ENCODE measurements around the gene ACBD4. TPM values are rescaled to one million over a fixed set of nuclear protein-coding genes. Genes with fewer than 3 reads are reported as not detected.

ACBD4 gene
- total RNA-seq, 1 experiment from 2014 or later: 9.7 TPM

DNA sequence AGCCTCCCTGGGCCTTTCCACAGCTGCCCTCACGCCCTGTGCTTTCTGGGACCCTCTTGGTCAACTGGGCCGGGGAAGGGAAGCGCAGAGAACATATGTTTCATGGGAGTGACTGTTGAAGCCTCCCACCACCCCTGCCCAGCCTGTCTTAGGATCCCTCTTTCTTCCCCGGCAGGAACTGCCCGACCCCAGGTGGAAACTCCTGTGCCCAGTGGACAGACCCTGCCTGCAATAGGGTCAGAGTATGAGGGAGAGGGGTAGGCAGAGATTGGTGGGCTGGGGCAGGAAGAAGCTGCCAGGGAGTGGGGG, 36.7 kb downstream of the ACBD4 start:
- peak overlapping the region; percentile 39 for H2BK12ac ChIP-seq (ENCODE audit: insufficient read length, low read depth, low read length)
- H3K4me1 Mint-ChIP-seq: peaks cover 30 to 43% of the 10 kb centered on the region in 2 experiments
- no peaks in the 10 kb centered on the region for H3K79me2 ChIP-seq (ENCODE audit: insufficient read depth, low read length)
- H2BK15ac ChIP-seq (ENCODE audit: low read depth, low read length): no peak overlapping the region
- peak overlapping the region; percentile 69 for H3K14ac ChIP-seq (ENCODE audit: insufficient read depth, low read length)
- H3K18ac ChIP-seq (ENCODE audit: insufficient read length, low read depth, low read length): peak overlapping the region; percentile 84
- no peaks in the 10 kb centered on the region for H3K27me3 ChIP-seq (ENCODE audit: insufficient read depth, low read length)
- no peak overlapping the region for H2AK5ac ChIP-seq (ENCODE audit: insufficient read length, low read length)
- peak overlapping the region; percentile 19 for H3K27ac ChIP-seq (ENCODE audit: insufficient read length, low read depth, low read length)
- no CpG with 5 or more reads among the region's 5 CpGs for WGBS (ENCODE audit: extremely low coverage, insufficient read length, low lambda C conversion rate)
- no peaks in the 10 kb centered on the region for H3K27me3 Mint-ChIP-seq (ENCODE audit: low read depth)
- TF ChIP-seq, protein P1, sequence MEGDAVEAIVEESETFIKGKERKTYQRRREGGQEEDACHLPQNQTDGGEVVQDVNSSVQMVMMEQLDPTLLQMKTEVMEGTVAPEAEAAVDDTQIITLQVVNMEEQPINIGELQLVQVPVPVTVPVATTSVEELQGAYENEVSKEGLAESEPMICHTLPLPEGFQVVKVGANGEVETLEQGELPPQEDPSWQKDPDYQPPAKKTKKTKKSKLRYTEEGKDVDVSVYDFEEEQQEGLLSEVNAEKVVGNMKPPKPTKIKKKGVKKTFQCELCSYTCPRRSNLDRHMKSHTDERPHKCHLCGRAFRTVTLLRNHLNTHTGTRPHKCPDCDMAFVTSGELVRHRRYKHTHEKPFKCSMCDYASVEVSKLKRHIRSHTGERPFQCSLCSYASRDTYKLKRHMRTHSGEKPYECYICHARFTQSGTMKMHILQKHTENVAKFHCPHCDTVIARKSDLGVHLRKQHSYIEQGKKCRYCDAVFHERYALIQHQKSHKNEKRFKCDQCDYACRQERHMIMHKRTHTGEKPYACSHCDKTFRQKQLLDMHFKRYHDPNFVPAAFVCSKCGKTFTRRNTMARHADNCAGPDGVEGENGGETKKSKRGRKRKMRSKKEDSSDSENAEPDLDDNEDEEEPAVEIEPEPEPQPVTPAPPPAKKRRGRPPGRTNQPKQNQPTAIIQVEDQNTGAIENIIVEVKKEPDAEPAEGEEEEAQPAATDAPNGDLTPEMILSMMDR (conservative IDR thresholded peaks at IDR 0.05): no peak
- no peak overlapping the region for H3T11ph ChIP-seq (ENCODE audit: low read length)
- H2BK20ac ChIP-seq (ENCODE audit: low read depth, low read length, poor library complexity, severe bottlenecking): no peak overlapping the region
- no peak overlapping the region for H3K4ac ChIP-seq (ENCODE audit: low read depth, low read length)
- DNase-seq: no peak
- no peaks in the 10 kb centered on the region for H3K9me3 Mint-ChIP-seq
- H3K23me2 ChIP-seq (ENCODE audit: insufficient read length, low read depth, low read length, poor library complexity, severe bottlenecking): no peaks in the 10 kb centered on the region
- H2BK120ac ChIP-seq (ENCODE audit: low read depth, low read length, poor library complexity, severe bottlenecking): peak overlapping the region; percentile 39
- peak overlapping the region; percentile 48 to 97 (median 93) for H3K27ac Mint-ChIP-seq
- H3K9ac ChIP-seq (ENCODE audit: extremely low read depth, insufficient read length, low read length): no peak overlapping the region
- H3K36me3 Mint-ChIP-seq (ENCODE audit: insufficient read depth in 1 of 3, low read depth in 3 of 3): peaks cover 2 to 20% (median 7%) of the 10 kb centered on the region in 3 experiments; a peak in 5 of 7 replicates
- H3K4me3 Mint-ChIP-seq: peak overlapping the region in 1 of 2 experiments; percentile 65; a peak in 2 of 5 replicates
- H4K91ac ChIP-seq (ENCODE audit: insufficient read length, low read depth, low read length): peak overlapping the region; percentile 75
- no peak overlapping the region for H2AFZ ChIP-seq (ENCODE audit: low read length)
- H3K4me1 ChIP-seq (ENCODE audit: insufficient read depth, low read length): peaks cover 2% of the 10 kb centered on the region; the same call in 1 of the 2 replicates
- H3K4me2 ChIP-seq (ENCODE audit: insufficient read depth, insufficient read length, low read length): peak overlapping the region; percentile 9
- no peak overlapping the region for H4K8ac ChIP-seq (replicated peaks; ENCODE audit: insufficient read length, low read depth, low read length)
- no peak overlapping the region for H4K5ac ChIP-seq (ENCODE audit: insufficient read length, low read depth, low read length)
- no peaks in the 10 kb centered on the region for H3K9me3 ChIP-seq (ENCODE audit: control insufficient read depth, low read depth, low read length)
- H3K23ac ChIP-seq (ENCODE audit: insufficient read length, low read depth, low read length): no peak overlapping the region
- no peak overlapping the region for H3K56ac ChIP-seq (ENCODE audit: insufficient read length, low read depth, low read length)
- no peaks in the 10 kb centered on the region for H3K79me1 ChIP-seq (ENCODE audit: insufficient read depth, low read depth, low read length, poor library complexity, severe bottlenecking)
- H2BK5ac ChIP-seq (ENCODE audit: insufficient read length, low read length): no peak overlapping the region
- H4K20me1 ChIP-seq (ENCODE audit: control insufficient read depth, insufficient read depth, insufficient read length): no peaks in the 10 kb centered on the region

Data from H9 (cell line).